GM23248 (cell line): ENCODE measurements around the gene DCHS2.

ENCODE experiments used
- EZH2 ChIP-seq: fragments of 200-600 bp; sonication (generic); IDR thresholded peaks from 2 replicates; pipeline ENCODE4 v1.6.1; 2018; ENCODE audit warnings: antibody characterized with exemption, mild to moderate bottlenecking; ENCODE audit not compliant: insufficient read depth, poor library complexity, severe bottlenecking
- EZH2phosphoT487 ChIP-seq: fragments of 200-600 bp; sonication (generic); IDR thresholded peaks from 2 replicates; pipeline ENCODE4 v1.6.1; 2018; ENCODE audit warnings: antibody characterized with exemption, moderate library complexity, mild to moderate bottlenecking, low read depth; ENCODE audit not compliant: insufficient read depth

- no peak for TF ChIP-seq EZH2phosphoT487
- no peak for TF ChIP-seq EZH2
Observed at GRCh38 chr4:154507156-154507555, 15.6 kb upstream of the DCHS2 start.
